Activated CD8-positive, alpha-beta memory T cell treated with anti-CD3 and anti-CD28 coated beads, Interleukin-2, amount 50 U/mL, for 1 hour (primary cell): ENCODE data around the gene FBXL16.

ENCODE experiments used
- DNase-seq: peaks from one replicate; pipeline ENCODE4 v3.0.0-alpha.2; 2020; ENCODE audit errors: extremely low read depth

FBXL16 gene

GRCh38 chr16:710500-711075 lies 5.0 kb upstream of the FBXL16 start:
- DNase-seq = no peak

DNA sequence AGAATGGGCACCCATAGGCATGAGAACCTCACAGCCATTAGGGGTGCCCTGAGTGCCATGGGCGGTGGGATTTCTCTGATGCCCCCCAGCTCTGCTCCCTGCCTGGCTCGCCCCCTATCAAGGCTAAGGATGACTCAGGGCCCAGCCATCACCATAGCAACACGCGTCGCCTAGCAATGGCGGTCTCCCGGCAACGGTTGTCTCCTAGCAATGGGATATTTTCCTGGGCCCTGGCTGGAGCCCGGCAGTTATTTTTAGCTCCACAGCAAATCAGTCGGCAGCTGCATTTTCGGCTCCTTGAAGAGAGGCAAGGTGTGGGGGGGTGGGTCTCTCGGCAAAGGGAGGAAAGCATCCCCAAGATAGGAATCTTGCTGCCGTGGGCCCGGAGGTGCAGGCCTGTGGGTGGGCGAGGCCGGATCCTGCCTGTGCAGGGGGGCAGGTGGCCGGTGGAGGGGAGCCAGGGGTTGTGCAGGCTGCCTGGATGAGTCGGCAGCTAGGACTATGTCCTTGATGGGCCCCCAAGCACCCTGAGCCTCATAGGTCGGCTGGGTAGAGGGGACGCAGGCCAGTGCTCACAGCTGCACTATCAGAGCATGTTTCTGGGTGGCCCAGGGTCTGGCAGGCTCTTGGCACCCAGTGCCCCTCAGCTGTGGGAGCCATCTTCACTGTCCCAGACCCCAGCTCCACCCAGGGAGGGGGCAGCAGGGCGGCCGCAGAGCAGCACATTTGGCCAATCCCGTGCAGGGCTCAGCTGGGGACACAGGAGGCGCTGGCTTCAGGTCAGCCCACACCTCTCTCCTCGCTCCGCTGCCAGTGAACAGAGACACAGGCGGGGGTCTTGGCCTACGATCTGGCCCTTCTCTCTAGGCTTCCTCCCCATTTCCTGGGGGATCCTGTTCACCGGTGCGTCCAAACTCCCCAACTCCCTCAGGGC lies 4.2 kb upstream of the FBXL16 start:
- no peak for DNase-seq

- no peak for DNase-seq
Measured at GRCh38 chr16:708959-709358, 3.4 kb upstream of the FBXL16 start.

DNA sequence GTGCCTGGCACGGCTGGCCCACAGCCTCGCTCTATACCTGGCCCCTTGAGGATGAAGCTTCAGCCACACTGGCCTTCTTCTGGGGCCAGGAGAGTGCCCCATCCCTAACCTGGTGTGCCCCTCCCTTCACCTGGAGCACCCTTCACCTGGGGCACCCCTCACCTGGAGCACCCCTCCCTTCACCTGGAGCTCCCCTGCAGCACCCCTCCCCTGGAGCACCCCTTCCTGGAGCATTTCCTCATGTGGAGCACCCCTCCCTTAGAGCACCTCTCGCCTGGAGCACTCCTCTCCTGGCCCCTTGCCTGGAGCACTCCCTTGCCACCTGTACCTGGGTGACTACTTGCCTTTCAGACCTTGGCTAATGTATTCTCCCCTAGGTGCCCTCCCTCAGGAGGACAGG lies 2.4 kb upstream of the FBXL16 start:
- no peak for DNase-seq

GRCh38 chr16:707062-707538 lies 1.5 kb upstream of the FBXL16 start:
- no peak for DNase-seq

DNA sequence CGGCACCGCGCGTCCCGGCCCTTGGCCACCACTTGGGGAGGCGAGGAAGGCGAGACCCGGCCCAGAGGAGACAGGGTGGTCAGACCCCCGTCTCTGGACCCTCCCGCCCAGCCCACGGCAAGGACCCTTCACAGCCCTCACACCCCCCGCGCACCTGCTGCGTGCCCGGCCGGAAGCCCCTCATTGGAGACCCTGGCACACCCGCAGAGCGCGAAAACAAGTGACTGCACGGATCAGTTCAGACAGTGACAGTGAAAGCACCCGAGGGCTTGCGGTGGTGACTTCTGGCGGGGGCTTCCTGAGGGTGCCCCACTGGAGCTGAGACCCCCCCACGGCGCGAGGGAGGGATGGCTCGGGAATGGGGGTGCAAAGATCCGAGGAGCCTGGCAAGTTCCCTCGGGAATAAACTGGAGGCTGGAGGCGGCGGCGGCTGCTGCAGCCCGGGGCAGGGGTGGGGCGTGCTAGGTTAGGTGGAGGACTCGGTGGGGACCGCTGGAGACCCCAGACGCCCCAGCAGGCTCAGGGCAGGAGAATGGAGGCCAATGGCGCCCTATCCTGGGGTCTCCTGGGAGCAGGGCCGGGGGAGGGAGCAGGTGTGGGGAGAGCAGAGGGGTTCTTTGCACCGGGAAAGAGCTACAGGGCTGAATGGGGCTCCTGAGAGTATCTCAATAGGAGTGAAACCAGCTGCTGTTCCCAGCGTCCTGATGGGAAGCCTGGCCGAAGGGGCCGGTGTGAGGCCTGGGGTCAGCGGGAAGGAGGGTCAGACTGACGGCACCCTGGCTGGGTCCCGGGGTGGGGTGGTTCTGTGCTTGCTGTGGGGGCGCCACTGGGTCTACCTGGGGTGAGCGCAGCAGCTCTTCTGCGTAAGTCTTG lies 824 bp upstream of the FBXL16 start:
- DNase-seq = no peak

DNA sequence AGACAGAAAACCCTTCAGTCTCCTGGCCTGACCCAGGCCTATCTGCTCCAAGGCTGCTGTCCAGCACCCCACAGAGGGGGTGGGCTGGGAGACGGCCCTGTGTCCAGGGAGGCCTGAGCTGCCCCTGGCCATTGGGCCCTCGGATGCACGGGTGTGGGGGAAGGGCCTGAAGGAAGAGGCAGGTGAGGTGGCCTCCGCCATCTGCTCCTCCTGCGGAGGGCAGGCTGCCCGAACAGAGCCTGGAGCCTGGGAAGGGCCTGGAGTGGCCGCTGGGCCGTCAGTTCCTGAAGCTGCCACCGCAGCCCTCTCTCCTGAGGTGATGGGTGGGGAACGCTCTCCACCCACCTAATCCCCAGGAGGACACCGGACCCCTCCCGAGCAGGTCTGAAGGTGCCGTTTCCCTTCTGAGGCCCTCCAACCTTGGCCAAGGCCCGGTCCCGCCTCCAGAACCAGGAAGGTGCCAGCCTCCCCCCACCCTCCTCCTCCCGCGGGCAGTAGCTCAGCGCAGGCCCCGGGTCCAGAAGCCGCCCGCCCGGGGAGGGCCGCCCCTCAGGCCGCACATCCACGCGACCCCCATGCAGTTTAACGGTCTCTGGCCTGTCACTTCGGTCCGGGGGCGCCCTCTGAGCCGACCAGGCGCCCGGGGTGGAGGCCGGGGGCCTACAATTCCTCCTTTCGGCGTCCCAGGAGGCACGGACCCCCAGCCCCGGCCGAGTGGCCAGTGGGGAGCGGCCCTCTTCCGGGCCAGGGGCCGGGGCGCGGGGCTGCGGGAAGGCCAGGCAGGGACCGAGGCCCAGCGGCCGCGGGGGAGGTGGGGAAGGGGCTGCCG lies 835 bp downstream of the FBXL16 start:
- no peak for DNase-seq

GRCh38 chr16:704047-704446 lies 1.6 kb downstream of the FBXL16 start:
- no peak for DNase-seq

DNA sequence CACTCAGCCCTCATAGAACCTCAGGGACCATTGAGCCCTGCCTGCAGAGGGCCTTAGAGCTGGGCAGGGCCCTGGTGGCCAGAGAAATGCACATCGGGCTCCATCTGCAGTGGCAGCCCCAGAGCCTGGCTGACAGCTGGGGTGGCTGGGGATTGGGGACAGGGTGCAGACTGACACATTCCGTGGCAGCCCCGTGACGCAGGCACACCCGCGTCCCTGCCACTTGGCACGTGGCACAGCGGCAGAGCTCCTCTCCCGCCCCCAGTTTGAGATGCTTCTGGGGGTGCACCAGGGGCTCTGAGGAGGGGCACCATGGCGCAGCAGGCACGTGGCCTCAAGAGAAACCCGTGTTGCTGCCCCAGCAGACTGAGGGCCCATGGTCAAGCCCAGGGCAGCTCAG lies 2.2 kb downstream of the FBXL16 start:
- DNase-seq = no peak

DNA sequence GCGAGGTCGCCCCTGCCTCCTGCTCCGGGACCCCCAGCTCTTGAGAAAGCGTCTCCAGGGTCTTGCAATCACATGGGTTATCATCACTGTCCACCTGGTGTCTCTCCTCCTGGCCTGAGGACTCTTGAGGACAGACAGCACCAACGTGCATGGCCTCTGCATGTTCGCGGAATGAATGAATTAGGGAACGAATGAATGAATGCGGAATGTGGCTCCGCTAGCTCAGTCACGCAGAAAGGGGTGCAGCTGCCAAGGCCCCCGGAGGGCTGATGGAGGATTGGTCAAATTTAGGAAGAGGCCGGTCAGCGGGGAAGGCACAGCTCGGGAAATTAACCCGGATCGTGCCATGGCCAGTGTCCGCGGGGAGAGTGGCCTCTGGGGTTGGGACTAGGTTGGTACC lies 3.3 kb downstream of the FBXL16 start:
- no peak for DNase-seq

- no peak for DNase-seq
Measured at GRCh38 chr16:700684-701584, 4.7 kb downstream of the FBXL16 start.

- DNase-seq = no peak
Measured at GRCh38 chr16:698911-699671, 6.5 kb downstream of the FBXL16 start.

- DNase-seq = no peak
Measured at GRCh38 chr16:695355-696089, 10.1 kb downstream of the FBXL16 start.

- DNase-seq = no peak
Measured at GRCh38 chr16:694863-695354, 10.7 kb downstream of the FBXL16 start.

DNA sequence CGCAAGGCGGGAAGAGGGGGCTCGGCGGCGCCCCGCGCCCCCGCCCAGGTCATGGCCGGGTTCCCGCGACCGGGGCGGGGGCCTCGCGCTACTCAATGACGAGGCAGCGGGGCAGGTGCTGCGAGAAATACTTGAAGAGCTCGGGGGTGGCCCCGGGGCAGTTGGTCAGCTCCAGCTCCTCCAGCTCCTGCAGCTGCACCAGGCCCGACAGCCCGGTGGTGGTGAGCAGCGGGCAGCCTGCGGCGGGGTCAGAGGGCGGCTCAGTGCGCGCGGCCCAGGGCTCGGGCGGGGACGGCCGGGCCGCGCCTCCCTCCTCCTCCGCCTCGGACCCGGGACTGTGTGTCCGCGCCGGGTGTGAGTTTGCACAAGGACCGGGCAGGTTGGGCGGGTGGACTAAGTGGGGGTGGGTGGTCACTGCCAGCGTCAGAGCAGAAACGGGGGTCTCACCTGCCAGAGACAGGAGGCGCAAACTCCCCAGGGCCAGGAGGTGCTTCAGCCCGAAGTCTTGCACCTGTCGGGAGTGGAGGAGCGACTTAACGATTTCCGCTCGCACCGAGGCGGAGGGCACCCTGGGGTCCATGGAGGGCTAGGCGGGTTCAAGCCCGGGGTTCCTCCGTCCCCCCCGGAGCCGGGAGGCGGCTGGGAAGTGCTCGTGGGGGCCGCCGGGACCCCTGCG lies 11.3 kb downstream of the FBXL16 start:
- DNase-seq = no peak

DNA sequence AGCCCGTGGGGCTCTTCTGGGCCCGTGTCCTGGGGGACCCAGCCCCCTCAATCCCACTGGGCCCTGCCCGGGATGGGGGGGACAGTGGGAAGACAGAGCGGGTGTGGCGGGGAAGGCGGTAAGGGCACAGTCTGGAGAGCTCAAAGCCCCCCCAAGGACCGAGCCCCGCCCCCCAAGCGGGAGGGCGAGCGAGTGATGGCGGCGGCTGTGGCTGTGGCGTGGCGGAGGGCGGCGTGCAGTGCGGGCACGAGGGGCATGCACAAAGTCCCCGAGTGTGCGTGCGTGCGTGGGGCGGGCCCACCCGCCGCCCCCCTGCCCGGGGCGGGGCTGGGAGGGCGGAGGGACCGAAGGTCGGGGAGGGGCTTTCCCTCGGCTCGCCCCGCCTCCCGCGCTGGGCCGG lies 11.8 kb downstream of the FBXL16 start:
- no peak for DNase-seq

DNA sequence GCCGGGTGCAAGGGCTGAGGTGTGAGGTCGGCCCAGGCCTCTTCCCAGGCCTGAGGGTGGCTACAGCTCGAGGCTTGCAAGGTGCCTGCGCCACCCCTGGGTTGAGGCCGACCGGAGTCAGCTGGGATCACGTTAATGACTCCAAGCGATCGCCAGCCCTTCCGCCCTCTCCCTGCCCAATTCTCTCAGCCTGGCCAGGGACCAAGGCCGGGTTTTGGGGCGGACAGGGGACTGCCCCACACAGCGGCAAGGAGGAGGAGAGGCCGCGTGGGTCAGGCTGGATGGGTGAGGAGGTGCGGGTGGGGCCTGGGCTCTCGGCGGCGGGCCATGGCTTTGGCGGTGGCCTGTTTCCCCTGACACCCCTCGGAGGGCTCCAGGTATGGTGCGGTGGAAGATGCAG lies 12.2 kb downstream of the FBXL16 start:
- DNase-seq = no peak
